ENCODE results near the gene ADAMTS16. TPM values are rescaled to one million over a fixed set of nuclear protein-coding genes. Genes with fewer than 3 reads are reported as not detected.

Gene ADAMTS16
- total and polyA plus RNA-seq, 9 of the 15 experiments (the other 6 are each of a cell fraction or from before 2014, with no cell fraction given), result not detected

DNA sequence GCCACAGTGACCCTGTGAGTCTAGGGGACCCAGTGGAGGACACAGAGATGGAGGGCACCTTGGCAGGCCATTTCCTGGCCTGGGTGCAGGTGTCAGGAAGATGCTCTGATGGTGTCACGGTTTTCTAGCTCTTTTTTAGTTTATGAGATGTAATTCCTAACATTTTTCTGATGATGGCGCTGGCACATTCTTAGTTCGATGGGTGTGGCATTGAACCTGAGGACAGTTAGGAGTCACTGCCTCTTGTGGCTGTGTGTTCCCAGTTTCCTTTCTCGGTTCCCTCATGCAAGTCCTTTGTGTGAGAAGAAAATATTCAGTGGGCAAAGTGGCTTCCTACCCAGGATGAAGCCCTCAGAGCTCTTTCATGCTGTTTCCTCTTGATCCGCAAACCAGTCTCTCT is 152.9 kb downstream of the ADAMTS16 start:
- Histone ChIP-seq H3K27me3 (ENCODE audit: control insufficient read depth in 2 of 2, insufficient read depth in 2 of 2, low read length in 2 of 2) (peaks cover 6 to 23% of the 10 kb centered on the region in 2 experiments; a peak in 3 of 5 replicates), H3K4me3 (no peak overlapping the region), H3K79me2 (ENCODE audit: control insufficient read depth, insufficient read depth, low read length) (no peaks in the 10 kb centered on the region), H3K4me1 (replicated peaks in 1 of 2; ENCODE audit: control insufficient read depth in 2 of 2, insufficient read depth in 2 of 2, low read length in 2 of 2) (no peaks in the 10 kb centered on the region), H3K9me3 (replicated peaks; ENCODE audit: control insufficient read depth, insufficient read depth, low read depth, low read length) (no peaks in the 10 kb centered on the region), H3K27ac (ENCODE audit: extremely low read depth, low read depth, low read length) (no peak overlapping the region), H4K20me1 (replicated peaks; ENCODE audit: control insufficient read depth, insufficient read depth, low read length) (no peaks in the 10 kb centered on the region), H3K9me1 (ENCODE audit: control insufficient read depth, insufficient read depth, low read length) (no peaks in the 10 kb centered on the region), H3K4me2 (ENCODE audit: insufficient read depth, low read length) (no peak overlapping the region), H3K36me3 (ENCODE audit: control insufficient read depth, insufficient read depth, low read length) (no peaks in the 10 kb centered on the region), H3K9ac (ENCODE audit: insufficient read depth in 1 of 2, low read depth in 2 of 2, low read length in 2 of 2) (no peak overlapping the region), H2AFZ (ENCODE audit: low read depth, low read length) (no peak overlapping the region)
- TF ChIP-seq ZNF197 (CRISPR knock-in tag; IDR thresholded peaks at IDR 0.05; ENCODE audit: low read depth), result no peak
- TF ChIP-seq NFIX (CRISPR knock-in tag; IDR thresholded peaks at IDR 0.05; ENCODE audit: low read depth), result no peak
- TF ChIP-seq RAD21 (CRISPR knock-in tag; conservative IDR thresholded peaks at IDR 0.05 in 1 of 2, IDR thresholded peaks at IDR 0.05 in 1 of 2), result peak in 1 of 2 experiments; percentile 63; a peak in 2 of 4 replicates
- no peak for TF ChIP-seq SMAD4 (CRISPR knock-in tag; conservative IDR thresholded peaks at IDR 0.05)
- TF ChIP-seq, protein P1, sequence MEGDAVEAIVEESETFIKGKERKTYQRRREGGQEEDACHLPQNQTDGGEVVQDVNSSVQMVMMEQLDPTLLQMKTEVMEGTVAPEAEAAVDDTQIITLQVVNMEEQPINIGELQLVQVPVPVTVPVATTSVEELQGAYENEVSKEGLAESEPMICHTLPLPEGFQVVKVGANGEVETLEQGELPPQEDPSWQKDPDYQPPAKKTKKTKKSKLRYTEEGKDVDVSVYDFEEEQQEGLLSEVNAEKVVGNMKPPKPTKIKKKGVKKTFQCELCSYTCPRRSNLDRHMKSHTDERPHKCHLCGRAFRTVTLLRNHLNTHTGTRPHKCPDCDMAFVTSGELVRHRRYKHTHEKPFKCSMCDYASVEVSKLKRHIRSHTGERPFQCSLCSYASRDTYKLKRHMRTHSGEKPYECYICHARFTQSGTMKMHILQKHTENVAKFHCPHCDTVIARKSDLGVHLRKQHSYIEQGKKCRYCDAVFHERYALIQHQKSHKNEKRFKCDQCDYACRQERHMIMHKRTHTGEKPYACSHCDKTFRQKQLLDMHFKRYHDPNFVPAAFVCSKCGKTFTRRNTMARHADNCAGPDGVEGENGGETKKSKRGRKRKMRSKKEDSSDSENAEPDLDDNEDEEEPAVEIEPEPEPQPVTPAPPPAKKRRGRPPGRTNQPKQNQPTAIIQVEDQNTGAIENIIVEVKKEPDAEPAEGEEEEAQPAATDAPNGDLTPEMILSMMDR (IDR thresholded peaks at IDR 0.05 in 2 of 3, conservative IDR thresholded peaks at IDR 0.05 in 1 of 3; ENCODE audit: insufficient read depth in 2 of 3, low read depth in 1 of 3, low read length in 3 of 3), result peak; percentile 55 to 78 (median 68)
- no peak for TF ChIP-seq JUNB (CRISPR knock-in tag; conservative IDR thresholded peaks at IDR 0.05)
- no peak for TF ChIP-seq PTTG1 (tag; IDR thresholded peaks at IDR 0.05; ENCODE audit: low read depth)
- TF ChIP-seq, protein P2, sequence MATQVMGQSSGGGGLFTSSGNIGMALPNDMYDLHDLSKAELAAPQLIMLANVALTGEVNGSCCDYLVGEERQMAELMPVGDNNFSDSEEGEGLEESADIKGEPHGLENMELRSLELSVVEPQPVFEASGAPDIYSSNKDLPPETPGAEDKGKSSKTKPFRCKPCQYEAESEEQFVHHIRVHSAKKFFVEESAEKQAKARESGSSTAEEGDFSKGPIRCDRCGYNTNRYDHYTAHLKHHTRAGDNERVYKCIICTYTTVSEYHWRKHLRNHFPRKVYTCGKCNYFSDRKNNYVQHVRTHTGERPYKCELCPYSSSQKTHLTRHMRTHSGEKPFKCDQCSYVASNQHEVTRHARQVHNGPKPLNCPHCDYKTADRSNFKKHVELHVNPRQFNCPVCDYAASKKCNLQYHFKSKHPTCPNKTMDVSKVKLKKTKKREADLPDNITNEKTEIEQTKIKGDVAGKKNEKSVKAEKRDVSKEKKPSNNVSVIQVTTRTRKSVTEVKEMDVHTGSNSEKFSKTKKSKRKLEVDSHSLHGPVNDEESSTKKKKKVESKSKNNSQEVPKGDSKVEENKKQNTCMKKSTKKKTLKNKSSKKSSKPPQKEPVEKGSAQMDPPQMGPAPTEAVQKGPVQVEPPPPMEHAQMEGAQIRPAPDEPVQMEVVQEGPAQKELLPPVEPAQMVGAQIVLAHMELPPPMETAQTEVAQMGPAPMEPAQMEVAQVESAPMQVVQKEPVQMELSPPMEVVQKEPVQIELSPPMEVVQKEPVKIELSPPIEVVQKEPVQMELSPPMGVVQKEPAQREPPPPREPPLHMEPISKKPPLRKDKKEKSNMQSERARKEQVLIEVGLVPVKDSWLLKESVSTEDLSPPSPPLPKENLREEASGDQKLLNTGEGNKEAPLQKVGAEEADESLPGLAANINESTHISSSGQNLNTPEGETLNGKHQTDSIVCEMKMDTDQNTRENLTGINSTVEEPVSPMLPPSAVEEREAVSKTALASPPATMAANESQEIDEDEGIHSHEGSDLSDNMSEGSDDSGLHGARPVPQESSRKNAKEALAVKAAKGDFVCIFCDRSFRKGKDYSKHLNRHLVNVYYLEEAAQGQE (IDR thresholded peaks at IDR 0.05; ENCODE audit: borderline replicate concordance), result peak; percentile 30; the same call in 1 of the 2 replicates
- TF ChIP-seq, protein P2 (CRISPR knock-in tag; IDR thresholded peaks at IDR 0.05; ENCODE audit: low read depth), result no peak
- no peak for TF ChIP-seq ZNF324 (CRISPR knock-in tag; IDR thresholded peaks at IDR 0.05)
- TF ChIP-seq BRD9 (IDR thresholded peaks at IDR 0.05; ENCODE audit: low read depth, partially characterized antibody), result no peak
- no peak for TF ChIP-seq ZNF23 (CRISPR knock-in tag; IDR thresholded peaks at IDR 0.05)
- TF ChIP-seq RBM14 (IDR thresholded peaks at IDR 0.05; ENCODE audit: borderline replicate concordance, insufficient read depth, low read depth, low read length), result no peak
- BruUV-seq (replicated peaks), result no TSS peak
- 3% methylated on average over 5 of the region's 5 CpGs for WGBS (ENCODE audit: insufficient coverage, low coverage, missing lambda C conversion rate)
- DNase-seq (ENCODE audit: extremely low read depth in 1 of 4, low spot score in 3 of 4), result peak in 2 of 4 experiments; percentile 20 to 22
- ChIA-PET CTCF (ENCODE audit: low intra/inter-chr PET ratio) (interaction anchor here (0.7 kb wide), 1 partner anchor 126 kb away, joined by 3 read pairs; no protein-coding TSS in a partner anchor), POLR2A (no interaction called here)
- peak; percentile 75 for ATAC-seq
- in situ Hi-C loops (cut with MboI) (no loop called here), intact Hi-C loops (cut with micrococcal nuclease) (loop anchor here (1.0 to 5.0 kb wide), 2 partner anchors 101 to 124 kb away; no protein-coding TSS in a partner anchor)
- FAIRE-seq, result no peak
